ENCODE results near the gene ADM.

GRCh38 chr11:10272132-10272531 is 32.7 kb upstream of the ADM start:
- TF ChIP-seq POLR2A (IDR thresholded peaks at IDR 0.05) (no peak), CTCF (IDR thresholded peaks at IDR 0.05) (no peak)

Data from thyroid gland (tissue), 4 donors.